HS-5 (cell line): ENCODE results near the gene KRTAP10-4.
"Not testable (repeated sequence)": the region's sequence is repeated elsewhere in the genome, so short reads cannot be mapped to it uniquely, and the experiment has no call there.

Experiments used
- DNase-seq: peaks from one replicate; pipeline ENCODE4 v3.0.0-alpha.2; 2012; ENCODE audit warnings: low read depth

Gene KRTAP10-4, protein sequence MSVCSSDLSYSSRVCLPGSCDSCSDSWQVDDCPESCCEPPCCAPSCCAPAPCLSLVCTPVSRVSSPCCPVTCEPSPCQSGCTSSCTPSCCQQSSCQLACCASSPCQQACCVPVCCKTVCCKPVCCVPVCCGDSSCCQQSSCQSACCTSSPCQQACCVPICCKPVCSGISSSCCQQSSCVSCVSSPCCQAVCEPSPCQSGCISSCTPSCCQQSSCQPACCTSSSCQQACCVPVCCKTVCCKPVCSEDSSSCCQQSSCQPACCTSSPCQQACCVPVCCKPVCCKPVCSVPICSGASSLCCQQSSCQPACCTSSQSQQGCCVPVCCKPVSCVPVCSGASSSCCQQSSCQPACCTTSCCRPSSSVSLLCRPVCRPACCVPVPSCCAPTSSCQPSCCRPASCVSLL

DNA sequence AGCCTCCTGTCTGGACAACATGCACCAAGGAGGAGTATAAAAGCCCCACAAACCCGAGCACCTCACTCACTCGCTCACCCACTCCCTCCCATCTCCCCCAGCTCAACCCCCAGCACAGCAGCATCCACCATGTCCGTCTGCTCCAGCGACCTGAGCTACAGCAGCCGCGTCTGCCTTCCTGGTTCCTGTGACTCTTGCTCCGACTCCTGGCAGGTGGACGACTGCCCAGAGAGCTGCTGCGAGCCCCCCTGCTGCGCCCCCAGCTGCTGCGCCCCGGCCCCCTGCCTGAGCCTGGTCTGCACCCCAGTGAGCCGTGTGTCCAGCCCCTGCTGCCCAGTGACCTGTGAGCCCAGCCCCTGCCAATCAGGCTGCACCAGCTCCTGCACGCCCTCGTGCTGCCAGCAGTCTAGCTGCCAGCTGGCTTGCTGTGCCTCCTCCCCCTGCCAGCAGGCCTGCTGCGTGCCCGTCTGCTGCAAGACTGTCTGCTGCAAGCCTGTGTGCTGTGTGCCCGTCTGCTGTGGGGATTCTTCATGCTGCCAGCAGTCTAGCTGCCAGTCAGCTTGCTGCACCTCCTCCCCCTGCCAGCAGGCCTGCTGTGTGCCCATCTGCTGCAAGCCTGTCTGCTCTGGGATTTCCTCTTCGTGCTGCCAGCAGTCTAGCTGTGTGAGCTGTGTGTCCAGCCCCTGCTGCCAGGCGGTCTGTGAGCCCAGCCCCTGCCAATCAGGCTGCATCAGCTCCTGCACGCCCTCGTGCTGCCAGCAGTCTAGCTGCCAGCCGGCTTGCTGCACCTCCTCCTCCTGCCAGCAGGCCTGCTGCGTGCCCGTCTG lies at the start of gene KRTAP10-4:
Gene KRTAP10-4 (plus strand): TSS at position 100 of the 827 bp plus-strand sequence. CDS start 30 bp downstream, at position 130.
- DNase-seq = not testable (repeated sequence)

DNA sequence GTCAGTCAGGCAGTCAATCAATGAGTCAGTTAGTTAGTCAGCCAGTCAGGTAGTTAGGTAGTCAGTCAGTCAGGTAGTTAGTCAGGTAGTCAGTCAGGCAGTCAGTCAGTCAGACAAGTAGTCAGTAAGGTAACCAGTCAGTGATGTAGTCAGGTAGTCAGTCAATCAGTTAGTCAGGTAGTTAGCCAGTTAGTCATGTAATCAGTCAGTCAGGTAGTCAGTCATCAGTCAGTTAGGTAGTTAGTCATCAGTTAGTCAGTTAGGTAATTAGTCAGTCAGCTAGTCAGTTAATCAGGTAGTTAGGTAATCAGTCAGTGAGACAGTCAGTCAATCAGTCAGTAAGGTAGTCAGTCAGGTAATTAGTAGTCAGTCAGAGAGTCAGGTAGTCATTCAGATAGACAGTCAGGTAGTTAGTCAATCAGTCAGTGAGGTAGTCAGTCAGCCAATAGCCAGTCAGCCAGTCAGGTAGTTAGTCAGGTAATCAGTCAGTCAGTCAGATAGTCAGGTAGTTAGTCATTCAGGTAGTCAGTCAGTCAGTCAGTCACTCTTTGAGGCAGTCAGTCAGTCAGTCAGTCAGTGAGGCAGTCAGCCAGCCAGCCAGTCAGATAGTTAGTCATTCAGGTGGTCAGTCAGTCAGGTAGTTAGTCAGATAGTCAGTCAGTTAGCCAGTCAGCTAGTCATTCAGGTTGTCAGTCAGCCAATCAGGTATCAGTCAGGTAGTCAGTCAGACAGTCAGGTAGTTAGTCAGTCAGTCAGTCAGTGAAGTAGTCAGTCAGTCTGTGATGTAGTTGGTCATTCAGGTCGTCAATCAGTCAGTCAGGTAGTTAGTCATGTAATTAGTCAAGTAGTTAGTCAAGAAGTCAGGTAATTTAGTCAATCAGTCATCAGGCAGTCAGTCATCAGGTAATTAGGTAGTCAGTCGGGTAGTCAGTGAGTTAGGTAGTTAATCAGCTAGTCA lies 48.8 kb upstream of the KRTAP10-4 start:
- DNase-seq = no peak

DNA sequence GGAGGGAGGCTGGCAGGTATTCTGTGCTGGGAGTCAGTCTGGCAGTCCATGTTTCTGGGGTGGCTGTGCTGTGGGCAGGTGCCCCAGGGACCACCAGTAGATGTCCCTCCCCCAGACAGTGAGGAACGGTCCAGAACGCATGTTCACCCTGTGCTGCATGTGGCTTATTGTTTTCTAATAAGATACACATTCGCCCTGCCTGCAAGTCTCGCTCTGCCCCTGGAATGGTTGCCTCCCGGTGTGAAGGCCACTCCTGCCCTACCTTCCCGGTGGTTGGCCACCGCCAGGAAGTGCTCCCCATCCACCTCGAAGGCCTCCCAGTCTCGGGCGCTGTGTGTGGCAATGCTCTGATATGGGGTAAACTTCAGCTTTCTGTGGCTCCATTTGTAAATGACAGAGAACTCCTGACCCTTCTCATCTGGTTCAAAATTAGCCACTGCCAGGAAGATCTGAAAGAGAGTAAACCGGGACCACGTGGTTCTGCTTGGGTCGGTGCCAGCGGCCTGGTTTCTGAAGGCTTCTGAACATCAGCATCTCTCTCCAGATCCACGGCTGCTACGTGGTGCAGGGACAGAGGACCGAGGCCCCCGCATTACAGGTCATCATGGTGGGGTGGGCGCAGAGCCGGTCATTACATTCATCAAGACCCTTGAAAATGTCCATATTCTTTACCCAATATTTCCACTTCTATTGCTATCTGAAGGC lies 48.0 kb upstream of the KRTAP10-4 start:
- no peak for DNase-seq

DNA sequence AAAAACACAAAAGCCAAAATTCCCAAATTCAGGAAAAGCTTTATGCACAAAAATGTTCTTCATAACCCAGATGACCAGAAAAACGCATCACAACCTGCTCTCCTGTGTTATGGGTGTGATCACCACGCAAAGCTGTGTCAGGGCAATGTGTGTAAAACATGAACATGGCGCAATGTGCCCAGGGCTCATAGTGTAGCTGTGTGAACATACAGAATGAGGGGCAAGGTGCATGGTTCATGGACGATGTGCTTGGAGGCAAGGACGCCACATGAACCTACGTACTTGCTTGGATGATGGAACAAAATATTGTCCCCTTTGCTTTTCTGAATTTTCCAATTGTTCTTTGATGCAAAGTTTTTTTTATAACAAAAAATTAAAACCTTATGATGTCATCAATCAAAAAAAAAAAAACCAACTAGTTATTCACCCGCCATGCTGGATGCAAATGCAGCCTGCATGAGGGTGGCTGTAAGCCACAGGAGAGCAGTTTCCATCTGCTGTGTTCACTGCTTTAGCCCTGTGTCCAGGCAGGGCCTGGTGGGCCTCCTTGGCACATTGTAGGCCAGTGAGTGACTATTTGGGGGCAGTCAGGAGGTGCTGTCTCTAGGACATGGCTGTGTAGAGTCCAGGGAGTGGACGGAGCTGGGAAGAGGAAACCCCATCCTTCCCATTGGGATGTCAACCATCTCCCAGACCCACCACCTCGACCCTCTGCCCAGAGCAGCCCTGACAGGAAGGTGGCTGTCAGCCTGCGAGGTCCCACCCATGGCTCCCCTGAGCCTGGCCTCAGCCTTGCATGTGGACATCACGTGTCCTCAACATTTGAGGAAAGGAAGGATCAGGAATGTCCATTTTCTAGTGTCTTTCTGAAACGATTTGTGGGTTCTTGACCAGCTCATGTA lies 47.2 kb upstream of the KRTAP10-4 start:
- DNase-seq = no peak

DNA sequence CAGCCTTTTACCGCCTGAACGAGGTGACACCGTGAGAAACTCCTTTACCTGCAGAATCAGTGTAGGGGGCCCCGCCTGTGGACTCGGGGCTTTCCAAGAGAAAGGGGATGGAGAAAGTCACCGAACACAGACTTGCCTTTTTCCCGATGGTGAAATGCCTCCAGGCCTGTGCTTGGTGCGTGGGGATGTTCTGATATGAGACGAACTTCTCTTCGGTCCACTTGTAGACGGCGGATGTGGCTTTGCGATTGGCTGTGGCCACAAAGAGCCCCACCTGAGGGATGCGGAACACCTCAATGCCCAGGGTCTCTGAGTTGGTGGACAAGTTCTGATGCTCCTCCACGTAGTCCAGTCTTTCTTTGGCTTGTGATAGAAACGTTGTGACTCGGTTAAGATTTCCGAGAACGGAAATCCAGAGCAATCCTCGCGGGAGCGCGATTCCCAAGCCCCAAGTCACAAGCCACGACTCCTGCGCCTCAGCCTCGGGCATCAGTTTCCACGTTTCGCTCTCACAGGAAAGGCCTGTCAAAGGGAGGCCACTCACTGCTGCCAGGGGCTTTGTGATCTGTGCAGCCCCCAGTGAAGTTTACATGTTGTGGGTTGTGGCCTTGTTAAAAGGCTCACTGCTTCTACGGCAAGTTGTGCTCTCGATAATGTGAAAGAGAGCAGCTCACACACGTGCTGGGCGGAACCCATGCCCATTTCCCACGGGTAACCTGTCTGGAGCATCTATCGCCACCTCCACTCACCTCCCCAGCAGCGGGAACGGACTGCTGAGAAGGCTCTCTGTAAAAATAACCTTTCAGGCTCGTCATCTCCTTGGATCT lies 46.2 kb upstream of the KRTAP10-4 start:
- no peak for DNase-seq

DNA sequence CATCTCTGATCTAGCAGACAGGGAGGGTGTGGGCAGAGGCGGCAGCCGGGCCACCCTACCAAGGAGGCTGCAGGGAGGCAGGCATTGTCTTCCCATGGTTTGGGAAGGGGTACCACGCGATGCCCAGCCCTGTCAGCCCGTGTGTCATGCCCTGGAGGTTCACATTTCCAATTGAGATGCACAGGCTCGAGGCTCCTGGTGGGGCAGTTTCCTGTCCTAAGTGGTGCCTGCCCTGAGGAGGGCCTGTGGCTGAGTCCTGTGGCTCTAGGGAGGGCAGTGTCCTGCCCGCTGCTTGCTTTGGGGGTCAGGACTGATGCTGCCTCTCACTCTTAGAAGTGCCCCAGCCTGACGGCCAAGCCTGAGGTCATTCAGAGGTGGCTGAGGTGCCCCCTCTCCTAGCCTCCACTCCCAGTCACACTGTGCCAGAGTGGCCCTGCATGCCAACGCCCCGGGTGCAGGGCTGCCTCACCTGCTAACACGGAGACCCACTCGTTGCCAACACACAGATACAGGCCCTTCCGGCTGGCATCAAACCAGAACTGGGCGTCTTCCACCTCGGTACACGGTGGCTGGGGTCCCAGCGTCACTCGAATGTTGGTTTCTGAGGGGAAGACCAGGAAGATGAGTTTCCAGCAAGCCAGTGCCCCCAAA lies 45.4 kb upstream of the KRTAP10-4 start:
- DNase-seq = no peak

DNA sequence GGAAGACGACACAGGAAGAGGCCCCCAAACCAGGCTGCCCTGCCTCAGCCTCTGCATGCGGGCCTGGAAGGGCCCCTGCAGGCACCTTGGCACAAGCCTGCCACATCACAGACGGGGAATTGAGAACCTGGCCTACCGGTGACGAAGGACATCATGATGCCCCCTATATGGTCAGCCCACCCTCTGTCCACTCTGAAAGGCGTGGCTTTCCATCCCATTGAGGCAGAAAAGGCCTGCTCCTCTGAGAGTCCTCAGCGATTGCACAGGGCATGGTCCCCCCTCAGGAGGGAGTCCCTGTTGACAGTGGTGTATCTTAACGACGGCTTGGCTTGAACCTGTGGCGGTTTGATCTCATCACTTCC lies 44.9 kb upstream of the KRTAP10-4 start:
- DNase-seq = no peak

DNA sequence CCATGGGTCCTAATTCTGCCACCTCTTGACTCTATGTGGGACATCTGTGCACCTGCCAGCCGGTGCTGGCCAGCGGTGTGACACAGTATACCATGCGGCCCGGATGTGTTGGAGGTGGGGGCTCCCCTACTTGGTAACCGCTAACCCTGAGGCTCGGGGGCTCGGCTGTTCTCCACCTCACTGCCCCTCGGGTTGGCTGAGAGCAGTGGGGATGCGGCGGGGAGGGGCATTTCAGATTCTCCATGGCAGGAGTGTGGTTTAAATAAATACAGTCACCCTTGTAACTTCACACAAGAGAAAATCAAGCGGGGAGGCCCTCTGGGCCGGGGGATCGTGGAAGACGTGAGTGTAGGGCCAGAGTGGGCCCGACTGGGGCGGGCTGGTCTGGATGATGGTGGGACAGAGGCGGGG lies 44.5 kb upstream of the KRTAP10-4 start:
- DNase-seq = no peak

DNA sequence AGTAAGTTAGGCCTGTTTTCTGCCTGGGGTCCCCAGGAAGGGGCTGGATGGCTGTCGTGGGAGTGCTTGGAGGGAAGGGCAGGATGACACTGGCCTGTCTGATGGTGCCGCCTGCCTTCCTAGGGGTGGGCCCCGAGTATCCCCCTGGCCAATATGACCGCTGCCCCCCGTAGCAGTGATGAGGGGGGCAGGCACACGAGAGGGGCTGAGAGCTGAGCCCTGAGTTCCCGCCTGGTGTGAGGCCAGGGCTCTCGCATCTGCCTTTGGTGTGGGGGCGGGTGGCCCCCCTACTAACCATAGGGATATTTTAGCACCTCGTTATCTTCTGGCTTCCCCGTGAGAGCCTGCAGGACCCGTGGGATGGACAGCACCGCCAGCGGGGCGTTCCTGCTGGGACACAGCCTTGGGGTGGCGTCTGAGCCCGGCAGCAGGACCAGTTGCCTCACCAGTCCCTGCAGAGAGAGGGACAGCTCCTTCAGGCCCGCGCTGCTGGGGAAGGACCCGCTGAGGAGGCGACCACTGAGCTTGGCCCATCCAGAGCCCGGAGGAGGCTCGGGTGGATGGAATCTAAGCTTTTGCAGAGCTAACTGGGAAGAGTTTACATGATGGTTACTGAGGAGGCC lies 43.9 kb upstream of the KRTAP10-4 start:
- no peak for DNase-seq

DNA sequence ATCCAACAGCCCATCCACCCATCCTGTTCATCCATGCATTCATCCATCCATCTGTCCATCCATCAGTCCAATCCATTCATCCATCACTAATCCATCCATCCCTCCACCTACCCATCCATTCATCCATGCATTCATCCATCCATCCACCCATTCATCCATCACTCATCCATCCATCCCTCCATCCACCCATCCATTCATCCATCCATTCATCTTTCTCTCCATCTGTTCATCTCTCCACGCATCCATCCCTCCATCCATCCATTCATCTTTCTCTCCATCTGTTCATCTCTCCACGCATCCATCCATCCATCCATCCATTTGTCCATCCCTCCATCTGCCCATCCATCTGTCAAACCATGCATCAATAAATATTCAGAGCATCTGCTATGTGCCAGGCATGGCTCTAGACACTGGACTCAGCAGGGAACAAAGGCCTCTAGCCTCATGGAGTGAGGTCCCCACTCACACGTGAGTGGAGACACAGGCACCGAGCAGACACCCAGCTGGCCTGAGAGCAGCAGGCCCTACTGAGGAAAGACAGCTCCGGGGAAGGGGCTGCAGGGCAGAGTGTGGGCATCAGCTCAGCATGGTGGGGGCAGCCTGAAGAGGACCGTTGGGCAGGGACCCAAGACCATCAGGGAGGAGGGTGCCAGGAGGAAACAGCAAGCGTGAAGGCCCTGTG lies 43.2 kb upstream of the KRTAP10-4 start:
- DNase-seq = no peak

DNA sequence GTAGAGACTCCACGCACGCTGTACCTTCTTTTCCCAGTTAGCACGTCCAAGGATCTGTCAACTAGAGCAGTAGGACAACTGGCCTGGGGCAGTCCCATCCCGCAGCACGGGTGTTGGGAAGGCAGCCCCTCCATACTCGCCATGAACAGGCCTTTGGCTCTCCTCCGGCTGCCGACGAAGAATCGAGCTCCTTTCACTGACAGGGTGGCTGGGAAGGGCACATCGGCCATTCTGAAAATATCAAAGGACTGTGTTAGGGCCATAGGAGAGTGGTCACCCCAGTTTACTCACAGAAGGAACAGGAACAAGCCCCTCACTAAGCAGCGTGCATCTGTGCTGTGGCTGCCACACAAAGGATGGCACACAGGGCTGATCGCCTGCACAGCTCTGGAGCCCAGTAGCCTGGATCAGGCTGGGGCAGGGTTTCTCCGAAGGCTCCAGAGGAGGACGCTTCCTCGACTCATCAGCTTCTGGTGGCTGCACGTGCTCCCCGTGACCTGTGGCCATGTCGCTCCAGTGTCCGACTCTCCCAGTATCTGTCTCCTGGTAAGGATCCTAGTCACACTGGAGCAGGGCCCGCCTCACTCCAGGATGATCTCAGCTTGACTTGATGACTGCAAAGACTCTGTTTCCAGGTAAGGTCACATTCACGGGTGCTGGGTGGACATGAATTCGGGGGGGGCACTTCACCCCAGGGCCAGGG lies 42.5 kb upstream of the KRTAP10-4 start:
- no peak for DNase-seq

DNA sequence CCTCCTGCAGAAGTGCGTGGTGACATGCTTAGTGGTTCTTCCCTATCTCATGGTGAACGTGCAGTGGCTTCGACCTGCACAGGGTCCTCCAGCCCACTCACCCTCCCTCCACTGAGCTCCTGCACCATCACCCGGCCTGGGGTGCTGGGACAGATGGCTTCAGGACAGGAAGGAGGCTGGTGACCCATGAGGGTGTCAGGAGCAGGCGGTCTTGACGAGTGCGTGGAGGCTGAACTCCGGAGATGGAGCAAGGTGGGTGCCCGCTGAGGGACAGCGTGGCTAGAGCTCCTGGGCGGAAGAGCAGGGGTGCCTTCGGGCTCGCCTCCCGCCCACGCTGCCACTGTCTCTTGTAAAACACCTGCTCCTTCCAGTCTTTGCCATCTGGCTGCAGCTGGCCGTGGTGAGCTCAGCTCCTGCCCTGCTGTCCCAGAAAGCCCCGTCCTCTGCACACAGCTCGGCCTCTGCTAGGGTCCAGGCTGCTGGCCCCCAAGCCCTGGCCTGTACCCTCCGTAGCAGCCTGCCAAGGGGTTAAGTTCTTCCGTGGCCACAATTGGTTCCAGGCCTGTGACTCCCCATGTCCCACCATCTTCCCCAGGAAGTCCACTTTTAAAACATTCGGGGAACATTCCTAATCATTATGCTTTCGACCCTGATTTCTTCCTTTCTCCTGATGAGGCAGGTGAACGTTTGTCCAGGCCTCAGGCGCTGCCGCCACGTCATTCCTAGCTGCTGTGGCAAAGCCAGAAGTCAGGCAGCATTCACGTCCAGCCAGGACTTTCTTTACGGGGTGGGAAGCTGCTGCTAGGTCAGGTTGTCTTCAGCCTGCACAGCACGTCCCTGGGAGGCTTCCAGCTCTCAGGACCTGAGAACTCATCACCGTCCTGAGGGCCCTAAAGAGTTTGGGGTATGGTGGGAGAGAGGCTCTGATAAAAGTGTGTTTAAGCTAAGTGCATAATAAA lies 41.6 kb upstream of the KRTAP10-4 start:
- DNase-seq = no peak

DNA sequence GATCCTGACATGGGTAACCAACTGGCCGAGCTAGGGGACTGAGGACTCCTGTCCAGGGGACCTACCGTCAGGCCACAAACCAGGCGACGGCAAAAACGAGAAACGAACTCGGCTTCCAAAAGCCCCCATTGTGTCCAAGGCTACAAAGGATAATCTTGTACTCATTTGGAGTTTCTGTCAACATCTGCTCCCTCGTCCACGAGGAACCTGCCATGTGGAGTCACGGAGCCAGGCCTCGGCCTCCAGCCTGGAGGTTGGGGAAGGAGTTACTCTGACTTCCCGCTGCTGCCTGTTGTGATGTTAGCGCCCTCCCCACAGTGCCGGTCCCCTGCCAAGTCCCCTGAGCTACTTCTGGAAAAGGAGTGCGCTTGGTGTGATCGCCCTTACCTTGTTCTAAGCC lies 40.8 kb upstream of the KRTAP10-4 start:
- DNase-seq = no peak

DNA sequence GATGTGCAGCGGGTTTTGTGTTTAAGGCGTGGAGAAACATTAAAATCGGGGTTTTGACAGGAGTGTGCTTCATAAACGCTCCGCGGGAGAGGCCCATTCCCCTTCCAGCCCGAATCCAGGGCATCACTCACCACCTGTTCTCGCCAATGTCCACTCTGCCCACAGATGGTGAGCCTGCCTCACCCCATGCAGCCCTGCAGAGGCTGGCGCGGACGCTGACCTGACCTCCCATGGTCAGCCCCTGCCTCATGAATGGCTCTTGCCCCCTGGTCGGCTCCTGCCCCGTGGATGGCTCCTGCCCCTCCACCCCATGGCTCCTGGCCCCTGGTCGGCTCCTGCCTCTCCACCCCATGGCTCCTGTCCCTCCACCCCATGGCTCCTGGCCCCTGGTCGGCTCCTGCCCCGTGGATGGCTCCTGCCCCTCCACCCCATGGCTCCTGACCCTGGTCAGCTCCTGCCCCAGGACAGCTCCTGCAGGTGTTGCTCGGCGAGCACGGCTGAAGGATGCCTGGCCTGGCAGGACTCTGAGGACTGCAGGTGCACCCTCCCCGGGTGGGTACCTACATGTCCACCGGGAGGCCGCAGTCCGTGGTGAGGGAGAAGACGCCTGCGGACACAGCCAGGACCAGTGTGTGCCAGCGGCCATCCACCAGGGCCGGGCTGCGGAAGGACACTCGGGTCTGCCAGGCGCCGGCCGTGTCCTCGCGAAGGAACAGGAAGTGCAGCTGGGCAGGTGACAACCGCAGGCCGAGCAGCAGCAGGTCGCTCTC lies 40.2 kb upstream of the KRTAP10-4 start:
- DNase-seq = no peak

DNA sequence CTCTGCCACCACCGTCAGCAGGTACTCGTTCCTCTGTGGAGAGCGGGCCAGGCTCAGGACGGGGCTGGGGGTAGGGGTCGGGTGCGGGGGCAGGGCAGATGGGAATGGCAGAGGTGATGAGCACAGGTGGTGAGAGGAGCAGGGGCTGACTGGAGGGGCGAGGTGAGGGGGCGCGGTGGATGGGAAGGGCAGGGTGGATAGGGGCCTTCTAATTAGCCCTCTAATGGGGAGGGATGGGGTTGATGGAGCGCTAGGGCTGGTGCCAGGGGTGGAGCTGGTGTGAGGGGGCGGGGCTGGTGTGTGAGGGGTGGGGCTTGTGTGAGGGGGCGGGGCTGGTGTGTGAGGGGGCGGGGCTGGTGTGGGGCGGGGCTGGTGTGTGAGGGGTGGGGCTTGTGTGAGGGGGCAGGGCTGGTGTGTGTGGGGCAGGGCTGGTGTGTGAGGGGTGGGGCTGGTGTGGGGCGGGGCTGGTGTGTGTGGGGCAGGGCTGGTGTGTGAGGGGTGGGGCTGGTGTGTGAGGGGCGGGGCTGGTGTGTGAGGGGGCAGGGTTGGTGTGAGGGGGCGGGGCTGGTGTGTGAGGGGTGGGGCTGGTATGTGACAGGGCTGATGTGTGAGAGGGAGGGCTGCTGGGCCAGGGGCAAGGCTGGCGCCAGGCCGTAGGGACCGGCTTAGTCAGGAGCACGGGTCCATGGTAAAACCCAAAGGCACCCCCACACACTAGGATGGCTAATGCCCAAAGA lies 39.5 kb upstream of the KRTAP10-4 start:
- no peak for DNase-seq
